ENCODE measurements around the gene SPDL1.
A peak's percentile ranks its signal among the peaks of the same experiment; 100 is the strongest.
"Not testable (repeated sequence)": the region's sequence is repeated elsewhere in the genome, so short reads cannot be mapped to it uniquely, and the experiment has no call there.

The SPDL1 gene

GRCh38 chr5:169599451-169599850 is 15.9 kb downstream of the SPDL1 start:
- DNase-seq (ENCODE audit: low read depth): peak; percentile 22
- H3K4me3 ChIP-seq (ENCODE audit: low read length): no peak overlapping the region
- peak; percentile 7 for TF ChIP-seq CTCF (IDR thresholded peaks at IDR 0.05; ENCODE audit: insufficient read depth, low read depth, low read length, missing control alignments)

- no peak overlapping the region for H3K4me3 ChIP-seq (ENCODE audit: low read length)
- DNase-seq (ENCODE audit: low read depth): no peak
- TF ChIP-seq CTCF (IDR thresholded peaks at IDR 0.05; ENCODE audit: insufficient read depth, low read depth, low read length, missing control alignments): no peak
Measured at GRCh38 chr5:169602535-169602934, 19.0 kb downstream of the SPDL1 start.

- no peak overlapping the region for H3K4me3 ChIP-seq (ENCODE audit: low read length)
- DNase-seq (ENCODE audit: low read depth): no peak
- no peak for TF ChIP-seq CTCF (IDR thresholded peaks at IDR 0.05; ENCODE audit: insufficient read depth, low read depth, low read length, missing control alignments)
Measured at GRCh38 chr5:169606279-169606678, 22.7 kb downstream of the SPDL1 start.

- no peak overlapping the region for H3K4me3 ChIP-seq (ENCODE audit: low read length)
- no peak for DNase-seq (ENCODE audit: low read depth)
- TF ChIP-seq CTCF (IDR thresholded peaks at IDR 0.05; ENCODE audit: insufficient read depth, low read depth, low read length, missing control alignments): no peak
Measured at GRCh38 chr5:169607882-169608281, 24.3 kb downstream of the SPDL1 start.

GRCh38 chr5:169609716-169610115 is 26.1 kb downstream of the SPDL1 start:
- TF ChIP-seq CTCF (IDR thresholded peaks at IDR 0.05; ENCODE audit: insufficient read depth, low read depth, low read length, missing control alignments): no peak
- DNase-seq (ENCODE audit: low read depth): no peak
- H3K4me3 ChIP-seq (ENCODE audit: low read length): no peak overlapping the region

GRCh38 chr5:169610606-169611005 is 27.0 kb downstream of the SPDL1 start:
- DNase-seq (ENCODE audit: low read depth): peak; percentile 4
- H3K4me3 ChIP-seq (ENCODE audit: low read length): no peak overlapping the region
- no peak for TF ChIP-seq CTCF (IDR thresholded peaks at IDR 0.05; ENCODE audit: insufficient read depth, low read depth, low read length, missing control alignments)

GRCh38 chr5:169615561-169615960 is 32.0 kb downstream of the SPDL1 start:
- H3K4me3 ChIP-seq (ENCODE audit: low read length): no peak overlapping the region
- no peak for TF ChIP-seq CTCF (IDR thresholded peaks at IDR 0.05; ENCODE audit: insufficient read depth, low read depth, low read length, missing control alignments)
- DNase-seq (ENCODE audit: low read depth): no peak

- not testable (repeated sequence) for DNase-seq (ENCODE audit: low read depth); H3K4me3 ChIP-seq (ENCODE audit: low read length)
Measured at GRCh38 chr5:169624307-169624706, 40.7 kb downstream of the SPDL1 start.
